GM23338 (cell line): ENCODE measurements around the gene ADRA1B. TPM values are rescaled to one million over a fixed set of nuclear protein-coding genes. Genes with fewer than 3 reads are reported as not detected.

ENCODE experiments used
- ATAC-seq: fragments of 200-7000 bp; cut with Tn5 transposase; 3 replicates; pipeline ENCODE4 v1.9.1; 2020
- DNase-seq: peaks from one replicate; pipeline ENCODE4 v3.0.0-alpha.2; 2015; ENCODE audit warnings: low spot score
- H2AFZ ChIP-seq: fragments of 200-600 bp; sonication (generic); 2 replicates; pipeline ENCODE4 v1.8.0; 2016; ENCODE audit warnings: antibody characterized with exemption, mild to moderate bottlenecking, moderate library complexity
- H3F3A ChIP-seq: fragments of 200-600 bp; sonication (generic); replicated peaks from 2 replicates; pipeline ENCODE4 v1.8.0; 2017; ENCODE audit warnings: antibody characterized with exemption, mixed run types, low read depth
- H3K27ac ChIP-seq: fragments of 200-600 bp; sonication (generic); 2 replicates; pipeline ENCODE4 v1.6.1; 2016; ENCODE audit warnings: low read depth
- H3K27me3 ChIP-seq: fragments of 200-600 bp; sonication (generic); 2 replicates; pipeline ENCODE4 v1.8.0; 2016; ENCODE audit warnings: mild to moderate bottlenecking, mixed run types, moderate library complexity; ENCODE audit not compliant: insufficient read depth
- H3K36me3 ChIP-seq: fragments of 200-600 bp; sonication (generic); 2 replicates; pipeline ENCODE4 v1.8.0; 2016; ENCODE audit warnings: mild to moderate bottlenecking; ENCODE audit not compliant: insufficient read depth
- H3K4me1 ChIP-seq: fragments of 200-600 bp; sonication (generic); 2 replicates; pipeline ENCODE4 v1.8.0; 2016; ENCODE audit warnings: mild to moderate bottlenecking, moderate library complexity; ENCODE audit not compliant: insufficient read depth
- H3K4me2 ChIP-seq: fragments of 200-600 bp; sonication (generic); 2 replicates; pipeline ENCODE4 v1.7.1; 2017; ENCODE audit warnings: mixed run types
- H3K4me3 ChIP-seq: fragments of 200-600 bp; sonication (generic); 2 replicates; pipeline ENCODE4 v1.6.1; 2016; ENCODE audit warnings: mixed run types
- H3K79me2 ChIP-seq: fragments of 200-600 bp; sonication (generic); replicated peaks from 2 replicates; pipeline ENCODE4 v1.8.0; 2017; ENCODE audit warnings: mild to moderate bottlenecking; ENCODE audit not compliant: insufficient read depth
- H3K9me2 ChIP-seq: fragments of 200-600 bp; sonication (generic); 2 replicates; pipeline ENCODE4 v1.8.0; 2017; ENCODE audit not compliant: insufficient read depth
- H4K20me1 ChIP-seq: fragments of 200-600 bp; sonication (generic); replicated peaks from 2 replicates; pipeline ENCODE4 v1.8.0; 2017; ENCODE audit warnings: mild to moderate bottlenecking; ENCODE audit not compliant: insufficient read depth
- H3K27ac Mint-ChIP-seq: 2 replicates; pipeline ENCODE4 v1.8.0; 2020; ENCODE audit warnings: inconsistent platforms, mild to moderate bottlenecking, moderate library complexity, mixed read lengths
- H3K27me3 Mint-ChIP-seq: 3 replicates; pipeline ENCODE4 v1.8.0; 2022; ENCODE audit warnings: low read depth, mild to moderate bottlenecking, moderate library complexity, mixed read lengths, inconsistent platforms; ENCODE audit not compliant: insufficient read depth, poor library complexity
- H3K36me3 Mint-ChIP-seq: 3 replicates; pipeline ENCODE4 v1.8.0; 2021; ENCODE audit warnings: low read depth, mild to moderate bottlenecking, inconsistent platforms, moderate library complexity, mixed read lengths
- H3K4me1 Mint-ChIP-seq: 3 replicates; pipeline ENCODE4 v1.8.0; 2020; ENCODE audit warnings: mild to moderate bottlenecking, inconsistent platforms, mixed read lengths
- H3K4me3 Mint-ChIP-seq: 3 replicates; pipeline ENCODE4 v1.8.0; 2021; ENCODE audit warnings: moderate library complexity, mild to moderate bottlenecking, inconsistent platforms, mixed read lengths
- H3K9me3 Mint-ChIP-seq: 3 replicates; pipeline ENCODE4 v1.8.0; 2020; ENCODE audit warnings: moderate library complexity, mild to moderate bottlenecking, inconsistent platforms, mixed read lengths
- CREB1 ChIP-seq: fragments of 250-450 bp; sonication (Bioruptor Pico); IDR thresholded peaks from 2 replicates; pipeline ENCODE4 v1.5.0; 2020; ENCODE audit warnings: low read depth, mild to moderate bottlenecking, moderate library complexity
- CTCF ChIP-seq, 2 experiments: fragments of 200-600 bp in 1 of 2; sonication (generic) in 1 of 2; conservative IDR thresholded peaks; 2 replicates each; pipeline versions ENCODE4 v1.5.1 to v1.6.1; 2016 to 2017; ENCODE audit warnings: antibody characterized with exemption in 2 of 2, low read depth in 2 of 2, mild to moderate bottlenecking in 2 of 2, moderate library complexity in 1 of 2
- EZH2 ChIP-seq: fragments of 200-600 bp; sonication (generic); IDR thresholded peaks from one replicate; pipeline ENCODE4 v1.8.0; 2017; ENCODE audit warnings: antibody characterized with exemption, mild to moderate bottlenecking, low read depth; ENCODE audit not compliant: unreplicated experiment
- EZH2phosphoT487 ChIP-seq: fragments of 200-600 bp; sonication (generic); IDR thresholded peaks from one replicate; pipeline ENCODE4 v1.8.1; 2018; ENCODE audit warnings: antibody characterized with exemption; ENCODE audit not compliant: unreplicated experiment
- JUNB ChIP-seq: IDR thresholded peaks from one replicate; pipeline ENCODE4 v1.6.1; 2016; ENCODE audit warnings: antibody characterized with exemption; ENCODE audit not compliant: unreplicated experiment
- NANOG ChIP-seq: IDR thresholded peaks from 2 replicates; pipeline ENCODE4 v1.6.1; 2016; ENCODE audit warnings: antibody characterized with exemption, borderline replicate concordance
- POLR2AphosphoS5 ChIP-seq: IDR thresholded peaks from 2 replicates; pipeline ENCODE4 v1.6.1; 2016; ENCODE audit warnings: antibody characterized with exemption, low read depth
- STAT1 ChIP-seq: IDR thresholded peaks from one replicate; pipeline ENCODE4 v1.6.1; 2016; ENCODE audit warnings: antibody characterized with exemption; ENCODE audit not compliant: unreplicated experiment
- ZNF114 ChIP-seq: fragments of 250-450 bp; sonication (Bioruptor Pico); IDR thresholded peaks from 2 replicates; pipeline ENCODE4 v1.5.0; 2020; ENCODE audit warnings: mild to moderate bottlenecking, moderate library complexity
- ZNF331 ChIP-seq: fragments of 250-450 bp; sonication (Bioruptor Pico); IDR thresholded peaks from 2 replicates; pipeline ENCODE4 v1.5.0; 2020; ENCODE audit warnings: low read depth, mild to moderate bottlenecking, moderate library complexity
- ZNF462 ChIP-seq: fragments of 250-450 bp; sonication (Bioruptor Pico); IDR thresholded peaks from 2 replicates; pipeline ENCODE4 v1.5.0; 2020; ENCODE audit warnings: mild to moderate bottlenecking, moderate library complexity
- polyA plus RNA-seq: library from polyadenylated mRNA; unstranded; fragments of >200 nt; fragmentation: Nextera tagmentation; extraction: Ambion mirVana; gene quantifications from 2 replicates; pipeline ENCODE4 v1.2.1, GENCODE V29; 2016
- total RNA-seq: library from RNA; depleted of rRNA; stranded (reverse); fragments of >200 nt; shearing (Covaris generic); gene quantifications from 2 replicates; pipeline ENCODE4 v1.2.3, GENCODE V29; 2014
- TF ChIP-seq, protein P1 (sequence below): IDR thresholded peaks from 2 replicates; pipeline ENCODE4 v1.6.1; 2016; ENCODE audit warnings: antibody characterized with exemption
- TF ChIP-seq, protein P2 (sequence below): IDR thresholded peaks from one replicate; pipeline ENCODE4 v1.6.1; 2018; ENCODE audit warnings: antibody characterized with exemption; ENCODE audit not compliant: unreplicated experiment

The ADRA1B gene
- total and polyA plus RNA-seq, 2 experiments from 2014 or later = not detected

- no peak for TF ChIP-seq ZNF462 (CRISPR knock-in tag)
Measured at GRCh38 chr5:159943326-159943725, 27.0 kb downstream of the ADRA1B start (continued).

- DNase-seq (no peak), ATAC-seq (no peak)
- Mint-ChIP-seq H3K27ac (no peak overlapping the region), H3K27me3 (peaks cover 1% of the 10 kb centered on the region), H3K9me3 (no peaks in the 10 kb centered on the region), H3K36me3 (no peaks in the 10 kb centered on the region), H3K4me3 (no peak overlapping the region), H3K4me1 (no peaks in the 10 kb centered on the region)
- no peaks in the 10 kb centered on the region for H3K4me1 ChIP-seq
- H4K20me1 ChIP-seq = no peaks in the 10 kb centered on the region
- H3K4me2 ChIP-seq = no peak overlapping the region
- no peak overlapping the region for H3K4me3 ChIP-seq
- H3K27me3 ChIP-seq = no peaks in the 10 kb centered on the region
- no peaks in the 10 kb centered on the region for H3F3A ChIP-seq
- no peaks in the 10 kb centered on the region for H3K9me2 ChIP-seq
- H3K79me2 ChIP-seq = no peaks in the 10 kb centered on the region
- no peak overlapping the region for H3K27ac ChIP-seq
- H3K36me3 ChIP-seq = no peaks in the 10 kb centered on the region
- H2AFZ ChIP-seq = peak overlapping the region; percentile 38; the same call in 1 of the 2 replicates
- TF ChIP-seq EZH2 = no peak
- TF ChIP-seq CREB1 (CRISPR knock-in tag) = no peak
- TF ChIP-seq NANOG = no peak
- no peak for TF ChIP-seq ZNF331 (CRISPR knock-in tag)
- TF ChIP-seq, protein P1, sequence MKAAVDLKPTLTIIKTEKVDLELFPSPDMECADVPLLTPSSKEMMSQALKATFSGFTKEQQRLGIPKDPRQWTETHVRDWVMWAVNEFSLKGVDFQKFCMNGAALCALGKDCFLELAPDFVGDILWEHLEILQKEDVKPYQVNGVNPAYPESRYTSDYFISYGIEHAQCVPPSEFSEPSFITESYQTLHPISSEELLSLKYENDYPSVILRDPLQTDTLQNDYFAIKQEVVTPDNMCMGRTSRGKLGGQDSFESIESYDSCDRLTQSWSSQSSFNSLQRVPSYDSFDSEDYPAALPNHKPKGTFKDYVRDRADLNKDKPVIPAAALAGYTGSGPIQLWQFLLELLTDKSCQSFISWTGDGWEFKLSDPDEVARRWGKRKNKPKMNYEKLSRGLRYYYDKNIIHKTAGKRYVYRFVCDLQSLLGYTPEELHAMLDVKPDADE = no peak
- no peak for TF ChIP-seq STAT1
- TF ChIP-seq, protein P2, sequence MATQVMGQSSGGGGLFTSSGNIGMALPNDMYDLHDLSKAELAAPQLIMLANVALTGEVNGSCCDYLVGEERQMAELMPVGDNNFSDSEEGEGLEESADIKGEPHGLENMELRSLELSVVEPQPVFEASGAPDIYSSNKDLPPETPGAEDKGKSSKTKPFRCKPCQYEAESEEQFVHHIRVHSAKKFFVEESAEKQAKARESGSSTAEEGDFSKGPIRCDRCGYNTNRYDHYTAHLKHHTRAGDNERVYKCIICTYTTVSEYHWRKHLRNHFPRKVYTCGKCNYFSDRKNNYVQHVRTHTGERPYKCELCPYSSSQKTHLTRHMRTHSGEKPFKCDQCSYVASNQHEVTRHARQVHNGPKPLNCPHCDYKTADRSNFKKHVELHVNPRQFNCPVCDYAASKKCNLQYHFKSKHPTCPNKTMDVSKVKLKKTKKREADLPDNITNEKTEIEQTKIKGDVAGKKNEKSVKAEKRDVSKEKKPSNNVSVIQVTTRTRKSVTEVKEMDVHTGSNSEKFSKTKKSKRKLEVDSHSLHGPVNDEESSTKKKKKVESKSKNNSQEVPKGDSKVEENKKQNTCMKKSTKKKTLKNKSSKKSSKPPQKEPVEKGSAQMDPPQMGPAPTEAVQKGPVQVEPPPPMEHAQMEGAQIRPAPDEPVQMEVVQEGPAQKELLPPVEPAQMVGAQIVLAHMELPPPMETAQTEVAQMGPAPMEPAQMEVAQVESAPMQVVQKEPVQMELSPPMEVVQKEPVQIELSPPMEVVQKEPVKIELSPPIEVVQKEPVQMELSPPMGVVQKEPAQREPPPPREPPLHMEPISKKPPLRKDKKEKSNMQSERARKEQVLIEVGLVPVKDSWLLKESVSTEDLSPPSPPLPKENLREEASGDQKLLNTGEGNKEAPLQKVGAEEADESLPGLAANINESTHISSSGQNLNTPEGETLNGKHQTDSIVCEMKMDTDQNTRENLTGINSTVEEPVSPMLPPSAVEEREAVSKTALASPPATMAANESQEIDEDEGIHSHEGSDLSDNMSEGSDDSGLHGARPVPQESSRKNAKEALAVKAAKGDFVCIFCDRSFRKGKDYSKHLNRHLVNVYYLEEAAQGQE = no peak
- TF ChIP-seq ZNF114 (CRISPR knock-in tag) = no peak
- no peak for TF ChIP-seq JUNB
- TF ChIP-seq CTCF (conservative IDR thresholded peaks at IDR 0.05; ENCODE audit: low read depth in 2 of 2) = no peak
- TF ChIP-seq EZH2phosphoT487 = no peak
- no peak for TF ChIP-seq POLR2AphosphoS5
Measured at GRCh38 chr5:159944056-159944600, 27.8 kb downstream of the ADRA1B start.
